ENCODE data around the gene OVCH1. TPM values are rescaled to one million over a fixed set of nuclear protein-coding genes. Genes with fewer than 3 reads are reported as not detected.

Gene OVCH1
- total RNA-seq, 1 donor from 2014 or later = not detected

DNA sequence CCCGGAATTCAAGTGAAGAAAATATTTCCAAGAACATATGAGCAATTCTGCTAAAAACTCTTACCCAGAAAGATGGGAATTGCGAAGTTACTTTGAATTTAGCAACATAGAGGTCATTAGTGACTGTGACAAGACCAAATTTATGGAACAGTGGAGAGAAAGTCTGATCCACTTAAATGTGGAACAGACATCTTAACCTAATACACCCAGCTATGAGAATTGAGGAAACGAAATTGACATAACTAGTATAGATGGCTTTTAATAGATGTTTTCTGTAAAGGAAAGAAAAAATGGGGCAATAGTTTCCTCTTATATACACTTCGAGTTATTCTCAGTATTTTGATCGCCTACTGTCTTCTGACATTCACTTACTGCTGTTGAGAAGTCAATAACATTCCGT lies 4.6 kb downstream of the OVCH1 start:
- no peaks in the 10 kb centered on the region for H3K36me3 ChIP-seq (ENCODE audit: control insufficient read depth, insufficient read depth, low read length)
- FAIRE-seq = no peak
- TF ChIP-seq CTCF (IDR thresholded peaks at IDR 0.05; ENCODE audit: insufficient read depth, low read length, severe bottlenecking) = no peak
- DNase-seq (ENCODE audit: low read depth) = no peak
- H3K27me3 ChIP-seq (ENCODE audit: control insufficient read depth, insufficient read depth, low read length) = no peaks in the 10 kb centered on the region
- H3K4me3 ChIP-seq (ENCODE audit: low read depth, low read length) = no peak overlapping the region

- TF ChIP-seq CTCF (IDR thresholded peaks at IDR 0.05; ENCODE audit: insufficient read depth, low read length, severe bottlenecking) = no peak
- DNase-seq (ENCODE audit: low read depth) = no peak
- Histone ChIP-seq H3K36me3 (ENCODE audit: control insufficient read depth, insufficient read depth, low read length) (no peaks in the 10 kb centered on the region), H3K27me3 (ENCODE audit: control insufficient read depth, insufficient read depth, low read length) (no peaks in the 10 kb centered on the region), H3K4me3 (ENCODE audit: low read depth, low read length) (no peak overlapping the region)
- FAIRE-seq = no peak
Observed at GRCh38 chr12:29486972-29487371, 10.5 kb downstream of the OVCH1 start.

- TF ChIP-seq CTCF (IDR thresholded peaks at IDR 0.05; ENCODE audit: insufficient read depth, low read length, severe bottlenecking) = no peak
- Histone ChIP-seq H3K36me3 (ENCODE audit: control insufficient read depth, insufficient read depth, low read length) (no peaks in the 10 kb centered on the region), H3K4me3 (ENCODE audit: low read depth, low read length) (no peak overlapping the region), H3K27me3 (ENCODE audit: control insufficient read depth, insufficient read depth, low read length) (no peaks in the 10 kb centered on the region)
- FAIRE-seq (no peak), DNase-seq (ENCODE audit: low read depth) (no peak)
Observed at GRCh38 chr12:29463198-29463597, 34.3 kb downstream of the OVCH1 start.

GRCh38 chr12:29460082-29460481 lies 37.4 kb downstream of the OVCH1 start:
- FAIRE-seq = no peak

GRCh38 chr12:29455087-29455486 lies 42.4 kb downstream of the OVCH1 start:
- Histone ChIP-seq H3K27me3 (ENCODE audit: control insufficient read depth, insufficient read depth, low read length) (no peaks in the 10 kb centered on the region), H3K36me3 (ENCODE audit: control insufficient read depth, insufficient read depth, low read length) (no peaks in the 10 kb centered on the region), H3K4me3 (ENCODE audit: low read depth, low read length) (no peak overlapping the region)
- DNase-seq (ENCODE audit: low read depth) = no peak
- TF ChIP-seq CTCF (IDR thresholded peaks at IDR 0.05; ENCODE audit: insufficient read depth, low read length, severe bottlenecking) = no peak
- FAIRE-seq = no peak

More at GRCh38 chr12:29460082-29460481, 37.4 kb downstream of the OVCH1 start:
- Histone ChIP-seq H3K4me3 (ENCODE audit: low read depth, low read length) (no peak overlapping the region), H3K27me3 (ENCODE audit: control insufficient read depth, insufficient read depth, low read length) (no peaks in the 10 kb centered on the region), H3K36me3 (ENCODE audit: control insufficient read depth, insufficient read depth, low read length) (no peaks in the 10 kb centered on the region)
- DNase-seq (ENCODE audit: low read depth) = no peak
- no peak for TF ChIP-seq CTCF (IDR thresholded peaks at IDR 0.05; ENCODE audit: insufficient read depth, low read length, severe bottlenecking)

DNA sequence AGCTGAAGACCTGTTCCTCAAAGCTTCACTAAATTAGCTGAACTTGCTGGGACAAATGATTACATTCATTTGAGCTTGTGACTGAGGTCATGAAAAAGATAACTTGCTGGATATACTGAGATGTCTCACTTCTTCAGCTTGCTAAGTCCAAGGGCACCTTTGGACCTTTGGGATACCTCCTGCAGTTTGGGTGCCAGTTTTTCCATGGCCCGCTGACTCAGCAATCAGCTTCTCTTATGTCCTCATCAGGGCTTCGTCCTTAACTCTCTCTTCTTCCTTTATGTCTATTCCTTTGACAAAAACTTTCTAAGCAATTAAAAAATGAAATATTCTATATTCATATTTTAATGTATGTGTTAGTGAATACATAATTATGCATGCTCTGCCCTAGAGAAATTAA lies 45.6 kb downstream of the OVCH1 start:
- H3K27me3 ChIP-seq (ENCODE audit: control insufficient read depth, insufficient read depth, low read length) = no peaks in the 10 kb centered on the region
- no peak for FAIRE-seq
- TF ChIP-seq CTCF (IDR thresholded peaks at IDR 0.05; ENCODE audit: insufficient read depth, low read length, severe bottlenecking) = no peak
- DNase-seq (ENCODE audit: low read depth) = no peak
- H3K36me3 ChIP-seq (ENCODE audit: control insufficient read depth, insufficient read depth, low read length) = no peaks in the 10 kb centered on the region
- no peak overlapping the region for H3K4me3 ChIP-seq (ENCODE audit: low read depth, low read length)
